RPMI7951 (cell line): ENCODE data around the gene MAGIX. TPM values are rescaled to one million over a fixed set of nuclear protein-coding genes. Genes with fewer than 3 reads are reported as not detected.

ENCODE experiments used
- DNase-seq: peaks from one replicate; pipeline ENCODE4 v3.0.0-alpha.2; 2012; ENCODE audit warnings: low read depth
- total RNA-seq: library from RNA; depleted of rRNA; stranded (reverse); fragments of >200 nt; shearing (Covaris generic); gene quantifications from 2 replicates; pipeline ENCODE4 v1.2.3, GENCODE V29; 2014; rRNA removed

MAGIX gene
- total RNA-seq, 1 experiment from 2014 or later = 2.4 TPM

DNA sequence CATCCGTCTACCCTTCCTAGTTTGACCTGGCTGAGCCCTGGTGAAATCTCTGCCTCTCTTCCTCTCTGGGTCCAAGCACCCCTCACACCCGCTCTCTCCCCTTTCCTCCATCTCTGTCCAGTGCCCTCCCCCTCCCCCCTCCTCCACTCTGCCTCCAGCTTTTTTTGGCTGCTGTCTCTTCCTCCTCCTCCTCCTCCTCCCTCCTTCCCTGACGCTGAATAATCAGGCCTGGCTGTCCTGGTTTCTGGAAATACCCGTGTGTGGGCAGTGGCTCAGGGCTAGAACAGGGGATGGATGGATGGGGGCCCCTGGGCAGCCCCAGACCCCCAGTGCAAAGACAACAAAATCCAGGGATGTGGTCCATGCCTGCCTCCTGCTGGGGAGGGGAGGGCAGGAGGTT lies 42.2 kb downstream of the MAGIX start:
- DNase-seq = no peak

DNA sequence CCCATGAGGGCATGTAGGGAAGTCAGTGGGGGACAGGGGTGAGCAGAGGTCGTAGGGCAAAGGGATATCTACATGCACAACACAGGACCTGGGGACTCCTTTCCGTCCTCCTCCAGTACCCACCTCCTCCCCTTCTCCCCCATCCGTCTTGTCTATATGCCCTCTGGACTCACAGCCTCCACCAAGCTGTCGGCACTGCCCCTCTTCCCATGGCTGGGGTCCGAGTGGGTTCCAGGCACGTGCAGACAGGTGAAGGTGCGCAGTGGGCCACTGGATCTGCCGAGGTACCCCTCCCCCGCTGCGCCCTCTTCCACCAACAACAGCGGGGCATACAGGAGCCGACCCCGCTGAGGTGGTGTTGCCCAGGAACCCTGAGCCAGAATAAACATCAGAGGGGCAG lies 42.9 kb downstream of the MAGIX start:
- no peak for DNase-seq

DNA sequence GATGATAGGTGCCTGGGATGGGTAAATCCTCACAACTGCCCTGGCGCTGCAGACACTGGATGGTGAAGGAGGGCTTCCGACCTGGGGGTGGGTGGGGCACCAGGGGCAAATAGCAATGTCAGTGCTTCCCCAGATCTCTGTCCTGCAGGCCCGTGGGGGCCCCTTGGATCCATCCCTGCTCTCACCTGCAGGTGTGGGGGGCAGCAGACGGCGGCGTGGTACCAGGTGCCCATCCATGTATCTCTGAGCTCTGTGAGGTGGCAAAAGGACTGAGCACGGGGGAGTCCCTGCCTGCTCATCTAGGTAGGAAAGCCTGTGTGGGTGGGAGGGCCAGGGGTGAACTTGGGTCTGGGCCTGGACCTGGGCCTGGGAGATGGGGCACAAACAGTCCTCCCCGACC lies 44.0 kb downstream of the MAGIX start:
- no peak for DNase-seq

DNA sequence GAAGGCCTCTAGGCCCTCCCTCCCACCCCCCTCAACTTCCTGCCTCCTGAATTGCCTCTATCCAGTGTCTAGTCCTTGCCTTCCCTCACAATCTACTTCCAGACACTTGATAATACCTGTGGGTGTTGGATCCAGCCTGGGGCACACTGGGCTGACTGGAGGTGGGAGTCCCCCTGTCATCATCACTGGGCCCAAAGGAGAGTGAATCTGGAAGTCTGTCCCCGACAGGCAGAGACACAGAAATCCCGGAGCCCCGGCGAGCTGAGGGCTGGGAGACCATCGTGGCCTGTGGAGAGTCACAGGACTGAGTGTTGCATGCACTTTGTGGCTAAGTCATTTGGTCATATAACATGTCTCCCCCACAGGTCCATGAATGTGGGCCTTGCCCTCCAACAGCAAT lies 45.8 kb downstream of the MAGIX start:
- DNase-seq = no peak

DNA sequence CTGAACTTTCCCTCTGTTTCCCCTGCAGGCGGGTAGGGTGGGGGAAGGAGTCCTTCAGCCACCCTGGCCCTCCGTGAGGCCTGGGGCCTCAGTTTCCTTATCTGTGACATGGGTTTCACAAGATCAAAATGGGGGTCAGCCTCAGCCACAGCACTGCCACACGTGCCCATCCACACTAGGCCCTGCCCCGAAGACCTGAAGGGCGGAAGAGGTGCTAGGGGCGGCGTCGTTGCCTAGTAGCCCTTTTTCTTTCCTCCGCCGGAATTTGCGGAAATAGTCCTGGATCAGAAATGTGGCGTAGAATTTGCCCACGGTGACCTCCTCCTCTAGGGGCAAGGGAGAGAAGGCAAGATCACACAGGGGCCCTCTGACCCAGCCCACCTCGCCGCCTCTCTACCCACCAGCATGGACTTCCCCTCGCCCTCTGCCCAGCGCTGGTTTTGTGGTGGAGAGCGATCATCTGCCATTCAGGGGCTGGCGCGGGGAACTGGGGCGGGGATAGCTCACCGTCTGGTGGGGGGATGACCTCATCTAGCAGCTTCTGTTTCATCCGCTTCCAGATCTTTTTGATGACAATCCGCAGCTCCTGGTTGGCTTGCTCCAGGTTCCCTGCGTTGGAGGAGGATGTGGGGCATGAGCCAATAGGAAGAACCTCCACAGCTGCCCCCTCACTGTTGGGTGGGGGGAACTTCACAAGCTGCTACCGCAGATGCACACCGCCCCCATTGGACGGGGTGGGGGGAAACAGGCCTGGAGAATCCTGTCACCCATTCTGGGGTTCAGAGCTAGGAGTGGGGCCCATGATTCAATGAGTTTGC lies 47.1 kb downstream of the MAGIX start:
- no peak for DNase-seq

DNA sequence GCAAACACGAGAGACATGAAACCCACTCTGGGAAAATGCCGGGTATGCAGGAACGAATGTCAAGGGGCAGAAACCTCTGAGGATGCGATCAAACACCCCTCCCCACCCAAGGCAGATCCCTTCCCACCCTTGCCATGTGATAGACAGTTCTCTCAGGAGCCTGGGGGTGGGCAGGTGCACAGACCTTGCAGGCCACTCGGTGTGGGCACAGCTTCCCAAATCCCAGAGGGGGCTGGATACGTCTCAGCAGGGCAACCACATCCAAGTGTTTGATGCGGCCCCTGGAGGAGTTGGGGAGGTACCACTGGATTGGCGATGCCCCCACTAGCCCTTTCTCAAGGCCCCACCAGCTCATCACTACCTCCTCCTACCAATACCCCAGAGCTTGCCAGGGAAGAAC lies 47.8 kb downstream of the MAGIX start:
- no peak for DNase-seq

DNA sequence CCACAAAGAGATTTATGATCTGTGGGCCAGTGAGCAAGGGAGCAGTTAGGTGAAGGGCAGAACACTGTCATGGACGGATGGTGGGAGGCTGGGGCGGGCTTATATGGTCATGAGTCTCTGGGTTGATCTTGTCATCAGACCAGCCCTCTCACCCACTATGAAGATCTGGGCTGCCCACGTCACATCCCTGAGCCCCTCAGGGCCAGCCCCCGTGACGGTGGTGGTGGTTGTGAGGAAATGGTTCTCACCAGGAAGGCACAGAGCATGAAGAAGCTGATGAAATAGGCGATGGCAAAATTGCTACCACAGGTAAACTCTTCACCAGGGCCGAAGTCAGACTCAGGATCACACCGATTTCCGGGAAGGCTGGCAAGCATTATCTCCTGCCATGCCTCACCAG lies 48.5 kb downstream of the MAGIX start:
- DNase-seq = no peak

DNA sequence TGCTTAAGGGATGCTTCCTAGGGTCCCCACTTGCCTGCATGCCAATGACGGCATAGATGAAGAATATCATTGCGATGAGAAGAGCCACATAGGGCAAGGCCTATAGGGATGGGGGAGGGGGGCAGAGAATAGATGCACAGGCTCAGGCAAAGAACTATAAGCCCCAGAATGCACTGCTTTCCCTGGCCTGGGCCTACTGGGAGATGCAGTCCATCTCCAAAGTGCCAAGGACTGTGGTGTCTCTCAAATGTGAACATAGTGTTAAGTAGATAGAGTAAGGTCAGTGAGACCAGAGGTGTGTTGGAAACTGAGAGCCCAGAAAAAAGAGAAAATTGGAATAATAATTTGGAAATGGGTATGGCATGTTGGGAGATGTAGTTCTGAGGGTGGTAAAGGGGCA lies 49.7 kb downstream of the MAGIX start:
- DNase-seq = no peak

DNA sequence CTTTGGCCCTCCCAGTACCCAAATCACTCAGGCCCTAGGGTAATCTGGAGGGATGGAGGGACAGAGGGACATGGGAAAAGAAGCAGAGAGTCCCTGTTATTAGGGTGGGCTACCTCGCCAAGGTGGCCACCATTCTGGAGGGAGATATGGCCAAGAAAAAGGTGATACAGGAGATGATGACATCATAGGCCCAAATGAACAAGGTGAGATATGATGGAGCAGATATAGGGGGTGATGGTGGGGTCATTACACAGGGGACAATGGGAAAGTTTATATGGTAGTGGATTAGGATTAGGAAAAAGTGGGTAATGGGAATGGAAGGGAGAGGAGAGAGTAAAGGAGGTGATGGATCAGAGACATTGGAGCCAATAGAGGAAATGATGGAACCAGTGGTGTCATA lies 50.3 kb downstream of the MAGIX start:
- no peak for DNase-seq

DNA sequence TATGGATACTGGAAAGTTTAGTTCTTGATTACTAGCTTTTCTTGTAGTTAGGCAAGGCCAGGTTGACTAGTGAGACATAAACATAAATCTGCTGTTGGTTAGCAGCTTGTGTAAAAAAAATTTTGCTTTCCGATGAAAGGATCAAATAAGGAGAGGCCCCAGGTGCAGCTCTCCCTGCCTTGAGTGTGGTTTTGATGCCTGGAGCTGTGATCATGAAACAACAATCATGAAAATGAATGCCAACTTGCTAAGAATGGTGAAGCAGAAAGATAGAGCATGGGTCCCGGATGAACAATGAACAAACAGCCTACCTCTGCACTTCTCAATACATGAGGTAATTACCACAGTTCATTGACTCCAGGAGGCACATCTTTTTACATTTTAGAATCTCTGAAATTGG lies 51.9 kb downstream of the MAGIX start:
- no peak for DNase-seq

DNA sequence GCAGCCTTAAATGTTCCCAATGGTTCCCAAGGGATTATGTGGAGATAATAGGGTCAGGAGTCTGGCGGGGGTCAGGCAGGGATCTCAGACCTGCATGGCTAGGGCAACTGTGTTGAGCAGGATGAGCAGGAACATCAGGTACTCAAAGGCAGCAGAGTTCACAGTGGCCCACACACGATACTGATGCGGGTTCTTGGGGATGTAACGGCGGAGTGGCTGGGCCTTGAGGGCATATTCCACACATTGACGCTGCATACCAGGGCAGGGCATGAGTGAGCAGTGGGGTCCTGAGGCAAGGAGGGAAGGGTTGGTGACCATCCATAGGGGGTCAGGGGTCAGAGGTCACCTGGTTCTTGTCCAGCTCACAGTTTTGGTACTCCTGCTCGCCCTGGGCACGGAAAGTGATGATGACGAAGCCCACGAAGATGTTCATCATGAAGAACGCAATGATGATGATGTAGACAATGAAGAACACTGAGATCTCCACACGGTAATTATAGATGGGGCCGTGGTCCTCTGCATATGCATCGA lies 52.5 kb downstream of the MAGIX start:
- no peak for DNase-seq

Other genes with a start within 250 kb of the MAGIX start
- gene PIM2, start 243.7 kb upstream of the MAGIX start, total RNA-seq = 21.3 and 22.0 TPM in 2 replicates
- 24.6 and 28.7 TPM in 2 replicates for gene OTUD5, start 205.2 kb upstream of the MAGIX start, total RNA-seq
- 0.59 and 1.4 TPM in 2 replicates for gene KCND1, start 190.9 kb upstream of the MAGIX start, total RNA-seq
- 17.7 and 18.3 TPM in 2 replicates for gene GRIPAP1, start 160.5 kb upstream of the MAGIX start, total RNA-seq
- 46.8 and 49.0 TPM in 2 replicates for gene TFE3, start 119.4 kb upstream of the MAGIX start, total RNA-seq
- 0.72 and 1.1 TPM in 2 replicates for gene CCDC120, start 103.8 kb upstream of the MAGIX start, total RNA-seq
- gene PRAF2, start 88.8 kb upstream of the MAGIX start, total RNA-seq = 19.9 and 21.1 TPM in 2 replicates
- gene WDR45, start 82.9 kb upstream of the MAGIX start, total RNA-seq = 65.5 and 76.1 TPM in 2 replicates
- 39.6 and 47.1 TPM in 2 replicates for gene GPKOW, start 39.0 kb upstream of the MAGIX start, total RNA-seq
- gene PLP2, start 9.1 kb downstream of the MAGIX start, total RNA-seq = 333 and 417 TPM in 2 replicates
- gene PRICKLE3, start 23.6 kb downstream of the MAGIX start, total RNA-seq = 7.2 and 8.7 TPM in 2 replicates
- gene SYP, start 37.4 kb downstream of the MAGIX start, total RNA-seq = 0.36 and 0.59 TPM in 2 replicates
- not detected in 2 replicates for gene CACNA1F, start 70.6 kb downstream of the MAGIX start, total RNA-seq
- 22.7 and 29.4 TPM in 2 replicates for gene CCDC22, start 72.7 kb downstream of the MAGIX start, total RNA-seq
- gene FOXP3, start 102.0 kb downstream of the MAGIX start, total RNA-seq = not detected in 2 replicates
- 2.3 and 2.9 TPM in 2 replicates for gene PPP1R3F, start 107.0 kb downstream of the MAGIX start, total RNA-seq
- not detected in 2 replicates for gene GAGE10, start 140.9 kb downstream of the MAGIX start, total RNA-seq
- not detected in 2 replicates for gene GAGE12J, start 159.3 kb downstream of the MAGIX start, total RNA-seq
- 1.4 and 1.8 TPM in 2 replicates for gene GAGE13, start 168.8 kb downstream of the MAGIX start, total RNA-seq